ENCODE data around the gene WNK3.

- TF ChIP-seq, protein P1, sequence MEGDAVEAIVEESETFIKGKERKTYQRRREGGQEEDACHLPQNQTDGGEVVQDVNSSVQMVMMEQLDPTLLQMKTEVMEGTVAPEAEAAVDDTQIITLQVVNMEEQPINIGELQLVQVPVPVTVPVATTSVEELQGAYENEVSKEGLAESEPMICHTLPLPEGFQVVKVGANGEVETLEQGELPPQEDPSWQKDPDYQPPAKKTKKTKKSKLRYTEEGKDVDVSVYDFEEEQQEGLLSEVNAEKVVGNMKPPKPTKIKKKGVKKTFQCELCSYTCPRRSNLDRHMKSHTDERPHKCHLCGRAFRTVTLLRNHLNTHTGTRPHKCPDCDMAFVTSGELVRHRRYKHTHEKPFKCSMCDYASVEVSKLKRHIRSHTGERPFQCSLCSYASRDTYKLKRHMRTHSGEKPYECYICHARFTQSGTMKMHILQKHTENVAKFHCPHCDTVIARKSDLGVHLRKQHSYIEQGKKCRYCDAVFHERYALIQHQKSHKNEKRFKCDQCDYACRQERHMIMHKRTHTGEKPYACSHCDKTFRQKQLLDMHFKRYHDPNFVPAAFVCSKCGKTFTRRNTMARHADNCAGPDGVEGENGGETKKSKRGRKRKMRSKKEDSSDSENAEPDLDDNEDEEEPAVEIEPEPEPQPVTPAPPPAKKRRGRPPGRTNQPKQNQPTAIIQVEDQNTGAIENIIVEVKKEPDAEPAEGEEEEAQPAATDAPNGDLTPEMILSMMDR (CRISPR knock-in tag; IDR thresholded peaks at IDR 0.05) = no peak
- no peak for TF ChIP-seq JUN (CRISPR knock-in tag; IDR thresholded peaks at IDR 0.05)
- TF ChIP-seq ZNF143 (CRISPR knock-in tag; IDR thresholded peaks at IDR 0.05) = no peak
- no peak for TF ChIP-seq SP140L (CRISPR knock-in tag; IDR thresholded peaks at IDR 0.05; ENCODE audit: borderline replicate concordance)
- TF ChIP-seq YY1 (IDR thresholded peaks at IDR 0.05; ENCODE audit: insufficient read depth, insufficient replicate concordance, low read depth, low read length) = no peak
- no peak for TF ChIP-seq POLR2AphosphoS5 (IDR thresholded peaks at IDR 0.05; ENCODE audit: low read depth, low read length)
- TF ChIP-seq MED1 (CRISPR knock-in tag; IDR thresholded peaks at IDR 0.05) = no peak
- no peak for TF ChIP-seq ZNF496 (CRISPR knock-in tag; IDR thresholded peaks at IDR 0.05; ENCODE audit: insufficient replicate concordance)
Observed at GRCh38 chrX:54173791-54174190, 184.1 kb downstream of the WNK3 start.
